Activated CD4-positive, alpha-beta T cell treated with anti-CD3 and anti-CD28 coated beads for 48 hours (primary cell): ENCODE results near the gene NSG2.

ENCODE experiments used
- DNase-seq: peaks from one replicate; pipeline ENCODE4 v3.0.0-alpha.2; 2020

NSG2 gene

DNA sequence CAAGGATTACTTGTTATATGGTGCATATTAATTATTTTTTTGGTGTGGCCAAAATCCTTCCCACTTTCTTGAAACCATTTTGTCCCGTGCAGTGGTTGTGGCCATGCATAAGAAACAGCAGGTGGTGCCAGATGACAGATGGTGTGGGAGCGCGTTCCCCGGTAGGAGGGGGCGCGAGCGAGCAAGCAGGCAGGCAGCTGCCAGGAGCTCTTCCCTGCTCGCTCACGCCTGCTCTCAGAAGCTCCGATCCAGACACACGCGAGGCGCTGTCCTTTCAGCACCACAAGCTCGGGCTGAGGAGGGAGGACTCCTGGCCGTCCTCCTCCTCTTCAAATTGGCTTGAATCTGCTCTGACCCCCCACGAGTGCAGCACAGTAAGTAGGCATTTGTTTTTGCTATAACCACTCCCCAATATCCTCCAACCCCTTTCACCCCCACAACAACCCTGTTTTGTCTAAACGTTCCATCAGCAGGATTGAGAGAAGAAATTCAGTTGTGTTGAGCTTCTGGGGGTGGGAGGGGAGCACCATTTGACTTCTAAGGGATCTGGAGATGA lies at the start of gene NSG2:
NSG2 (plus strand) TSS at position 237 of the 556 bp plus-strand sequence. CDS start 1,050 bp downstream, outside the sequence.
- DNase-seq = peak; percentile 67

DNA sequence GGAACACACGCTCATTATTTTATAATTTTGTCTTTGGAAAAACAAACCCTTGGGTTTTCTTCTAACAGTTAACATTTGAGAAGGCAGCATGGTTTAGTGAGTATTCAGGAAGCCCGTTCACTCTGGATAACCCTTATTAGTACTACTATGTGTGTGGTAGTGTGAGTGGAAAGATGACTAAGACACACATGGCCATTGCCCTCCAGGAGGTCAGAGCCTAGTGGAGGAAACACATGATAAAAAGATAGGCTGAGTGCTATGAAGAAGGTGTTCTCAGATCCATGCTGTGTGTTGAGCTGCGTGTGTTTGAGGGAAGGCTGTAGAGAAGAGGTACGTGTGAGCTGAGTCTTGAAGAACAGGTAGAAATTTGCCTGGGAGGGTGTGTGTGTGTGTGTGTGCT lies 48.2 kb upstream of the NSG2 start:
- no peak for DNase-seq

DNA sequence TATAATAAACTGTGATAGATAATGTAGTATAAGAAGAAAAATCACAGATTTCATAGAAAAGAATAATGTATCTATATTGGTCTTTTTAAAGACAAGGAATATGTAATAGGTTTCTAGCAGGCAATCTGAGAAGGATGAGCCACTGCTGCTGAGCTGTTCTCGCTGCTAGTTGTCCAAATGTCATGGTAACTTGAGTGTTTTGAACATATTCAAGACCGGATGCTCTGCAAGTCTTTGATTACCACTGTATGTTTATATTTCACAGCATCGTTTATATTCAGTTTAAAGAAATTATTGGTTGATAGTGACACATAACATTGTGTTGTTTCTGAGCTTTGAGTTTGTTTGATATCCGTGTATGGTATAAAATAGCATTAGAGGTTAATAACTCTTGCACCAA lies 47.0 kb upstream of the NSG2 start:
- no peak for DNase-seq

DNA sequence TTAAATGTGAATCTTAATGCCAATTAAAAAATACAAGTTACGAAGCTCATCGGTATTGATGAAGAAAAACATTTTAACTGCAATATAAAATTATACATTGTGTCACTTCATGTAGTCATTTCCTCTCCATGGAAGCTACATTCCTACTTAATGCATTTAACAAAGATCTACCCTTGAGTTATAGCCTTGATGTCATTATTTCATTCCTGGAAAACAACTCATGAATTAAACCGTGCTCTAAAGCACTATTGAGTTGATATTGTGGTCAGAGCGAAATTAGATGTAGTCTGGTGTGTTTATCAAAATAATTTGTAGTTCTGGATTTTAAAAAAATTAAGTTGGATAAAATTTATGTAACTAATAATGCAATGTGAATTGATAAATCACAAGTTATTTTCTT lies 45.4 kb upstream of the NSG2 start:
- DNase-seq = no peak

DNA sequence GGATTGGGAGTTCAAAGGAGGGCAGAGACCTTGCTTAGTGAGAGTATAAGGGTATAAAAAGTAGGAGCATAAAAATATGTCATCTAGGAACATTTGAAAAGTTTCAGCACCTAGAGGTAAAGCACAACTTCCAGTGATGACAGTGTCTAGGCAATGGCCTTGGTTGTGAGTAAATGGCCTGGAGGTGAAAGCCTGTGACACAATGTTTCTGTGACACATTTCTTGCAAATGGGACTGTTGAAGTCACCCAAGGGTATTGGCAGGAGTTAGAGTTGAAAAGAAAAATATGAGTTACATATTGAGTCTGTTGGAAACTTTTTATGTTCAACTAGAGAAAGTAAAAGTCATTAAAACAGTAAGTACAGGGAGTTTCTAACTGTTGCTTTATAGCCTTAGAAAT lies 41.7 kb upstream of the NSG2 start:
- DNase-seq = peak; percentile 8

DNA sequence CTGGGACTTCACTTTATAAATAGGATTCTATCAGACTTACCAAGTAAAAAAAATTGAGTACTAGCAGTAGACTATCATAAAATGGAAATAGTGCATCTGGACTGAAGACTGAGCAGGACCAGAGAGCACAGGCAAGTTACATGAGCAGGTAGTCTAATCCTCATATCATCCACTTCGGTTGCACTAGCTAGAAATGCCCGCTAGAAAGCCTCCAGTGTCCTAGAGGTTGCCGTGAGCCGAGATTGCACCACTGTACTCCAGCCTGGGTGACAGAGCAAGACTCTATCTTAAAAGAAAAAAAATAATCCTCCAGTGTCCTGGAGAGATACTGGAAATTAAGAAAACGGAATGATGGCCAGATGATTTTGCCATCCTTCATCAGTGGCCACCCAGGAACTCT lies 36.6 kb upstream of the NSG2 start:
- no peak for DNase-seq

DNA sequence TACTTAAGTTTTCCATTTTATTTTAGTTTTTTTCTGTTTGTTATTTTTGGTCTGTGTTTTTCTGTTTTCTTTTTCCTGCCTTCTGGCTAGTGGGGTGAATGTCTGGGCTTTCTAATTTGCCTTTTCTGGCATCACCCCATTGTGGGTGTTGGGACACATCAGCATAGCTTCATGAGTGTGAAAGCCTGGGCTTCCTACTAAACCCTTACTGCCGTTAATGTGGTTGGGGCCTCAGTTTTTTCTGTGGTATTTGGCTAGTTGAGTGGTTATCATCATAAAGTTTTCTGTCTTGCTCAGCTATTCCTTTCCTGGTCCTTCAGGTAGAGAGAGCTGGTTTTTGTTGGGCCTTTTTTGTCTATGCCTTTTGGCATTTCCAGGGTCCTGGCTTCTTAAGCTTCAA lies 35.1 kb upstream of the NSG2 start:
- no peak for DNase-seq

DNA sequence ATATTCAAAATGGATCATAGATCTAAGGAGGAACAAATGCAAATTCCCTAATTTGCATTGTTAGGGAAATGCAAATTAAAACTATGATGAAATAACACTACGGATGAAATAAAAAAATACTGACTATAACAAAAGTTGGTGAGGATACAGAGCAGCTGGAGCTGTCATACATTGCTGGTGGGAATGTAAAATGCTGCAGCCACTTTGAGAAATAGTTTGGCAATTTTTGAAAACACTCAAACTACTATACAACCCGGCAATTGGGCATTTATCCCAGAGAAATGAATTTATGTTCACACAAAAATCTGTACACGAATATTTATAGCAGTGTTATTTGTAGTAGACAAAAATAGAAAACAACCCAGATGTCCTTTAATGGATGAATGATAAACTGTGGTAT lies 34.1 kb upstream of the NSG2 start:
- no peak for DNase-seq

DNA sequence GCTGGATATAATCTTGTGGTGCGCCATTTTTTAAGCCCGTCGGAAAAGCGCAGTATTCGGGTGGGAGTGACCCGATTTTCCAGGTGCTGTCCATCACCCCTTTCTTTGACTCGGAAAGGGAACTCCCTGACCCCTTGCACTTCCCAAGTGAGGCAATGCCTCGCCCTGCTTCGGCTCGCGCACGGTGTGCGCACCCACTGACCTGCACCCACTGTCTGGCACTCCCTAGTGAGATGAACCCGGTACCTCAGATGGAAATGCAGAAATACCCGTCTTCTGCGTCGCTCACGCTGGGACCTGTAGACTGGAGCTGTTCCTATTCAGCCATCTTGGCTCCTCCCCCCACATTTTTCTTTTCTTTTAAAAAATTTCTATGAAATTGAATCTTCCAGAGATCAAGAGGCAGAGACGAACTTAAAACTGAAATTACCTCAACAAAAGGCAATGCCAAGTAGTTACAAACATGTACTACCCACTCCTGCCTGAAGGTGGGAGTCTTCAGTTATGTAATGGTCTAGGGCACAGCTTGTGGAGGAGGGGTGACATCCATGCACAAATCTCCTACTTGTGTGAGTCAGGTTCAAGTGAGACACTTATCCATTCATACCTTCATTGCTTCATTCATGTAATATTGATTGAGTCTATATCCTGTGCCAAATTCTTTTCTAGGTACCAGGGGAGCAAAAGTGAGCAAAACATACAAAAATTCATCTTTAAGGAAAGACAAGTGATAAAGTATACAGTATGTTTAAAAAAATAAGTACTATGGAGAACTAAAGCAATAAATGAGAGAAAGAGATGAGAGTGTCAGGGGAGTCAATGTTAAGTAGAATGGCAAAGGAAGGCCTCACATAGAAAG lies 25.2 kb upstream of the NSG2 start:
- peak; percentile 34 for DNase-seq

DNA sequence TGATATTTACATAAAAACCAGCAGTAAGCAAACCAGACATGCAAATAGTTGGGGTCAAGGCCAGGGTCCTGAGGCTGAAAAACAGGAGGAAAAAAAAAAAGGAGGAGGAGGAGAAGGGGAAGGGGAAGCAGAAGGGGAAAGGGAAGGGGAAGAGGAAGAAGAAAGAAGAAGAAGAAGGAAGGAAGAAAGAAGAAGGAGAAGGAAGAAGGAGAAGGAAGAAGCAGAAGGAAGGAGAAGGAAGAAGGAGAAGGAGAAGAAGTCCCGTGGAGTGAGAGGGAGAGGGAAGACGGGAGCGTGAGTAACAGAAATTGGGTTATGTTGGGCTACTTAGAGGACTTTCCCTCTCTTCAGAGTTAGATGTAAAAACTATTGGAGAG lies 24.6 kb upstream of the NSG2 start:
- no peak for DNase-seq

DNA sequence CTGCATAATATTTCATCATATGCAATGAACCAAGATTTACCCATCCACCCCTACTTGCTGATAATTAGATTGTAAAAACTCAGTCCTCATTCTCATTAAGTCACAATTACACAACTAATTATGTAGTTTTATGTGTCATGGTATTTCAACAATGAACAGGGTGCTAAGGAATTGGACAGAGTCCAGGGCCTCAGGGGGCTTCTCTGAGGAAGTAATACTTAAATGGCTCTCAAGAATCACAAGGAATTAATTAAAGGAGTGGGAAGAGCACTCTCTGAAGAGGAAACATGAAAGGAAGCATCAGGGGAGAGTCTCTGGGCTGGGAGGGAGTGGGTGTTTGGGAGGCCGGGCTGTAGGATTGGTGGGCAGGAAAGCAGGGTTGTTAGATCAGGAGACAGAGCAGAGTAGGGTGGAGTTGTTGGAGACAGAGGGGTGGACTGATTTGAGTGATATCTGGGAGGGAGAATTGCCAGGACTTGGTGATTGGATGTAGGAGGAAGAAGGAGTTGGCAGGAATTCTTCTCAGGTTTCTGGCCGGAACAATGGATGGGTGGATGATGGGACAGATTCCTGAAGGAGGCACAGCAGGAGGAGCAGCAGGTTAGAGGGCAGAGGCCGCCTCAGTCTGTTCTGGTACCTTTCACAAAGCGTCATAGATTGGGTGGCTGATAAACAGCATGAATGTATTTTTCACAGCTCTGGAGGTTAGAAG lies 23.0 kb upstream of the NSG2 start:
- no peak for DNase-seq

DNA sequence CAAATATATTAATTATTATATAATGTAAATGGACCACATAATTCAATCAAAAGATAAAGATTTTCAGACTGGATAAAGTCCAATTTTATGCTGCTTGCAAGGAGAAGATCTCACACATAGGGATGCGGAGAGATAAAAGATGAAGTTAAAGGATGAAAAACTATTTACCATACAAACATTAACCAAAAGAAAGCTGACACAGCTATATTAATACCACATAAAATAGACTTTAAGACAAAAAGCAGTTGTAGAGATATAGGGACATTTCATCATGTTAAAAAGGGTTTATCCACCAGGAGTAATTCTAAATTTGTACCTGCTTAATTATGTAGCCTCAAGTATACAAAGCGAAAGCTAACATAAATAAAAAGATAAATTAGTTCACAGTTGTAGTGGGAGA lies 15.2 kb upstream of the NSG2 start:
- no peak for DNase-seq

DNA sequence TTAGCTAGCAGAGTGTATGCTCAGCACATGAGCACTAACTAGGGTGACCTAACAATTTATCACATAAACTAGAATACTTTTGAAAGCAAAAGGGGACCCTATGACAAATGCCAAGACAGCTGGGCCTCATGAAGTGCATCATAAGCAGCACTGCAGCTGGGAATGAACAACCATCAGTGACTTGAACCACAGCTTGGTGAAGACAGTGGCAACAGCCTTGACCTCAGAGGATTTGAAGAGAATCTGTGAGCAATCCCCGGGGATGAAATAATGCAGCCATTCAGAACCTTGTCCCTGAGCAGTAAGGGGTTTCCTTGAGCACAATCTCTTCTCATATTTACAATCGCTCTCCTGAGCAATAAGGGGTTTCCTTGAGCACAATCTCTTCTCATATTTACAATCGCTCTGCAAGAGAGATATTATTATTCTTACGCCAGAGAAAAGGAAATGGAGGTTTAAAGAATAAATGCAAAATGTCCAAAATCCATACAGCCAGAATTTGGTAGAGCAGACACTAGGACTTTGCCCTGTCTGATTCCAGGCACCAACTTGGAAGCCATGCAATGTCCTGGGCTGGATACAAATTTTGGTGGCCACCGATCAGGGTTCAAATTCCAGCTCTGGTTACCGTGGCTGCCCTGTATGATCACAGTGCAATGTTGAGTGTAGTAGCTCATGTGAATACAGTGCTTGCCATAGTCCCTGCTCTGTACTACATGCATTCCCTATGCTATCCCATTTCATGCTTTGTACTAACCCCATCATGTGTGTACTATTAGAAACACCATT lies 846 bp upstream of the NSG2 start:
- no peak for DNase-seq

DNA sequence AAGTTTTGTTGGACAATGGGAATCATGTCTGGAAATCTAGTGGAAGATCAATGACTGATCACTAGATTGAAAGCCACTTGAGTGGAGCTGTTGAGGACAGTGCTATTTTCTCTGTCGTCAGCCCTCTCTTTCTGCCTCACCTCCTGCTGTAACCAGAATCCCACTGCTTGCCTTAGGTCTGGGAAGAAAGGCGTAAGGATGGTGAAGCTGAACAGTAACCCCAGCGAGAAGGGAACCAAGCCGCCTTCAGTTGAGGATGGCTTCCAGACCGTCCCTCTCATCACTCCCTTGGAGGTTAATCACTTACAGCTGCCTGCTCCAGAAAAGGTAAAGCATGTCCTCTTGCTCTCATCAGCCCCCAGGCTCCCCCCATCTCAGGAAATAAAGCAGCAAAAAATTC lies 1.1 kb downstream of the NSG2 start:
- no peak for DNase-seq

DNA sequence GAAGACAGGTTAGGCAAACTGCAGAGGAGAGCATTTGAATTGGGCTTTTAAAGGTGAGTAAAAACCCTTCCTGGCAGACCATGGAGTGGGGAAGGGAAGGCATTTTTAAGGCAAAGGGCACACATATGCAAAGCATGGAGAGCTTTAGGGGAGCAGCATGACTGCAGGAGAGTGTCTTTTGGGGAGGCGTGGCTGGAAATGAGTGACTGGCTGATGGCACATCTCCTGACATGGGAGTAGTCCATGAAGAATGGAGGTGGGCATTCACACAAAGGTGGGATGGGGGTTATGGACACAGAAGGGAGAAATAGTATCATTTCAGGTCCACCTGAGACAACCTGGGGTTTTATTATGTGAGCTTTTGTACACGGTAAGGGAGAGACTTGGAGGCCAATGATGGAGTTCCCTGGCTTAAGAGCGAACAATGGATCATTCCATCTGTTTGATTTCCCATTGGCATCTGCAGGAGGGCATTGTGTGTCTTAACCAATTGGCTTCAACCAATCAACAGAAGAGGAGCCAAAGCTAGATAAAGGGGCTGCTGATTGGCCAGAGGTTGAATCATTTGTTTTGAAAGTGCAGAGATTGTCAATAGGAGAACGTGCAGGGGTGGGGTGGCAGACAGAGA lies 2.1 kb downstream of the NSG2 start:
- no peak for DNase-seq

DNA sequence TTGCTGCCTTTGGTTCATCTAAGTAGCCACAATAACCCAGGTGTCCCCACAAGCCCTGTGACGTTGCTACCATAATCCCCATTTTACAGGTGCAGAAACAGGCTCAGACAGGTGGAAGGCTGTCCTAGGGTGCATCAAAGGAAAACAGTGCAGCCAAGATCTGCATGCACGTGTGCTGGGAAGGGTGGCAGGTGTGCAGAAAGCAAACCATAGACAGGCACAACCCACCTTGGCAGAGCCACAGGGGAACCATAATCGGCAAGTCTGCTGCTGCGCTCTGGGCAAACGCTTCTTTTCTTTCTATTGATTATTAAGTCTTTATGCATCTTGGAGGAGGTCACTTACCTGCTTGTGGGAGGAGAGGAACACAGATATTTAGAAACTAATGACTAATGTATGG lies 7.1 kb downstream of the NSG2 start:
- DNase-seq = no peak

DNA sequence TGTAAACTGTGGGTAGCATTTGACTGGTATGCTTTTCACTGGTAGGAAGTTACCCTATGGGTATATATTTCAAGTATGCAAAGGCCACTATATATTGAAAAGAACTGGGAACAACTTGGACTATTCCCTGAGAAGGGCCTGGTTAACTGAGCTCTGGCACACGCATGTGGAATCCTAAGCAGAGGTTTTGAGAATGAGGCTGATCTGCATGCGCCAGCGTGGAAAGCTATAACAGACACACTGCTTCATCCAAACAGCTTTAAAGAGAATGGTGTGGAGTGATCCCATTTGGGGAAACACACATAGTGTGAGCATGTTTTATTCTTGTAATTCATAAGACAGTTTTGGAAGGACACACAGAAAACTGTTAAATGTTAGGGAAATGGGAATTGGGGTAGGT lies 8.4 kb downstream of the NSG2 start:
- DNase-seq = no peak

DNA sequence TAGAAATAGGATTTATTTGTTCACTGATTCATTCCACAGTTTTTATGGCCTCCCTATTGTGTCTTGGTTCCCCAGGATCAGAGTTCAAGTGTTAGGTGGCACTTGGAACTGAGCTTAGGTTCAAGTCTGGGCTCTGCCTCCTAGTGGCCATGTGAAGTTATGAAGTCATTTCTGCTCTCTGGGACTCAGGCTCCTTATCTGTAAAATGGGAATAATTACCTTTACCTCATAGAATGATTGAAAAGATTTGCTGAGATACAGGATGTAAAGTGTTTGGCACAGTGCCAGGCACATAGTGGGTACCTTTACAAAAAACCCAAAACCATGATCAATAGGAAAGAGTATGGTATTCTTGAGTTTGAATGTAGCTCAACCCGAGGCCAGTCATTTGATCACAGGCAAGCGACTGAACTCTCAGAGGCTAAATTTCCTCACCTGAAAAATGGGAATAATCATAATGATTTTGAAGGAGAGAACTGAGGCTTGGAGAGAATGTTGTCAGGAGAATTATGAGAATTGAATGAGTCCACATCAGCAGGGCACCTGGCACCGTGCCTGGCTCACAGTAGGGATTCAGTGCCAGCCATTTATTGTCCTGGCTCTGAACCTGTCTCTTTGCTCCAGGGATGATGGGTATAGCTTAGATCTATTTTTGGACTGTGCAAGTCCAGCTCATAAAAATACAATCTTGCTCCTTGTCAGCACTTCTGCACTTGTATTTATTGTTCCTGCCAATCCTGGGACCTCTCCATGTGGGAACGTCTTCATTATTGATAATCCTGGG lies 10.8 kb downstream of the NSG2 start:
- no peak for DNase-seq

DNA sequence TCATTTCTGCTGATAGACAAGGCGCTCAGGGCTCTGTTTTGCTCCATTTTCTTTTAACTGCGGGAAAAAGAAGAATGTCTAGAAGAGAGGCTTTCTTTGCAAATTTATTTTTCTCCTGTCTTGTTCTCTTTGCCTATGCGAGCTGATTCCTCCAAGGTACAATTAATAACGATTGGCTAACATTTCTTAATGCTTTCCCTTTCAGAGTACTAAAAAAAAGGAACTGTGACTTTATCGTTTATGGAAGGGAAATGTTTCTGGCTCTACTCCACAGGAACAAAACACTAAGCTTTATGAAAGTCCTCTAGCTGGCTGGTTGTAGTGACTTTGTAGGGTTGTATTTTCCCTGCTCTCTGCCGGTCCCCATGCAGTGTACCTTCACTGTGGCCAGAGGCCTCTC lies 11.7 kb downstream of the NSG2 start:
- no peak for DNase-seq

DNA sequence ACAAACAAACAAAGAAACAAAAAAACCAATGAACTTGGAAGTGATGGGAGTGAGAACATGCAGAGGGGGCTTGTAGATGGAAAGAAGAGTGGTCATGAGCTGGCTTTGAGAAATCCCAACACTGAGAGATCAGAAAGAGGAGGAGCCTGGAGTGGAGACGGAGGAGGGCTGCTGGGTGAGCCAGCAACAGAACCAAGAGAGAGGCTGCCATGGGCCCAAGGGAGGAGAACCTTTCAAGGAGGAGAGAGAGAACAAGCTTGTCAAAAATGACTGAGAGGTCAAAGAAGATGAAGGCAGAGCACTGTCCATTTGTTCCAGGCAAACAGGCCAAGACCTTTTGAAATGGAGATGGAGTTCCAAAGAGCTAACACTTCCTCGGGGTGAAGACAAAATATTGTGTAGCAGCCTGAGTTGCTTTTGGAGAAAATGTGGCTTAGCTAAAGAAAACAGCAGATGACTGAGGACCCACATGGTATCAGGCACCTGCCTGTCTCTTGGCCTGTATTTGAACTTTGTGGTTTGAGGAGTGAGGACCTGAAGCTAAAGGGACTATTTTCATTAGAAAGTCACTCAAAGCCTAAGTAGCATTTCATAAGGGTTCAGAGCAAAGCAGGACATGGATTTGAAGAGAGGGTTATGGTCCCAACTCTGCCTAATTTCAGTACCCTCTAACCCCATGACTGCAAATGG lies 13.1 kb downstream of the NSG2 start:
- DNase-seq = no peak

DNA sequence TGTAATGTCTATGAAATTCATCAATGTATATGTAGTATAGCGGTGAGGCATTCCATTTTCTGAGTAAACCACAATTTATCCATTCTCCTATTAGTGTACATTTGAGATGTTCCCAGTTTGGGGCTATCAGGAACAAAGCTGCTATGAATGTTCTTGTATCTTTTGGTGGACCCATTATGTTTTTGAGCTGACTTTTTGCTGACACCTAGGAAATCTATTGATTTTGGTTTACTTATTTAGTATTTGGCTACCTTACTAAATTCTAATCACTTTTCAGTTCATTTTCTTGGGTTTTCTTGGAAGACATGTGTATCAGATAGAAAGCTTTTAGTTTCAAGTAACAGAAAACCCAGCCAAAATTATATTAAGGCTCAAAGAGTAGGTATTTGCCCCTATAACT lies 13.7 kb downstream of the NSG2 start:
- no peak for DNase-seq
